ENCODE results near the gene ARFGEF2. TPM values are rescaled to one million over a fixed set of nuclear protein-coding genes. Genes with fewer than 3 reads are reported as not detected.

The ARFGEF2 gene
- total RNA-seq, 4 donors from 2014 or later = 33.6 to 45.2 (median 39.3) TPM

DNA sequence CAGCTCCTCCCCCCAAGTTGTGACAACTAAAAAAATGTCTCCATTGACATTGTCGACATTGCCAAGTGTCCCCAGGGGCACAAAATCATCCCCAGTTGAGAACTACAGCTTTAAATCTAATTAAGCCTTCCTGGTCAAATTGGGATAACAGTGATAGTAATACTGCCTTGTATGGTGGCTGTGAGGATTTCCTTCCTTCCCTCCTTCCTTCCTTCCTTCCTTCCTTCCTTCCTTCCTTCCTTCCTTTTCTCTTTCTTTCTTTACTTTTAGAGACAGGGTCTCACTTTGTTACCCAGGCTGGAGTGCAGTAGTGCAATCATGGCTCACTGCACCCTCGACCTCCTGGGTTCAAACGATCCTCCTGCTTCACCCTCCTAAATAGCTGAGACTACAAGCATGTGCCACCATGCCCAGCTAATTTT, 29.5 kb upstream of the ARFGEF2 start:
- Histone ChIP-seq H3K27me3 (no peaks in the 10 kb centered on the region), H3K27ac (replicated peaks in 1 of 4) (no peak overlapping the region), H3K9me3 (peaks cover 0 to 11% (median 3%) of the 10 kb centered on the region in 4 donors), H3K4me3 (no peak overlapping the region), H3K4me1 (peaks cover 0 to under 1% (median under 1%) of the 10 kb centered on the region in 4 donors), H3K36me3 (no peaks in the 10 kb centered on the region)
- intact Hi-C loops (cut with DNase I) = no loop called here
- WGBS = 80% methylated on average over 3 of the region's 3 CpGs
- TF ChIP-seq, protein P1, sequence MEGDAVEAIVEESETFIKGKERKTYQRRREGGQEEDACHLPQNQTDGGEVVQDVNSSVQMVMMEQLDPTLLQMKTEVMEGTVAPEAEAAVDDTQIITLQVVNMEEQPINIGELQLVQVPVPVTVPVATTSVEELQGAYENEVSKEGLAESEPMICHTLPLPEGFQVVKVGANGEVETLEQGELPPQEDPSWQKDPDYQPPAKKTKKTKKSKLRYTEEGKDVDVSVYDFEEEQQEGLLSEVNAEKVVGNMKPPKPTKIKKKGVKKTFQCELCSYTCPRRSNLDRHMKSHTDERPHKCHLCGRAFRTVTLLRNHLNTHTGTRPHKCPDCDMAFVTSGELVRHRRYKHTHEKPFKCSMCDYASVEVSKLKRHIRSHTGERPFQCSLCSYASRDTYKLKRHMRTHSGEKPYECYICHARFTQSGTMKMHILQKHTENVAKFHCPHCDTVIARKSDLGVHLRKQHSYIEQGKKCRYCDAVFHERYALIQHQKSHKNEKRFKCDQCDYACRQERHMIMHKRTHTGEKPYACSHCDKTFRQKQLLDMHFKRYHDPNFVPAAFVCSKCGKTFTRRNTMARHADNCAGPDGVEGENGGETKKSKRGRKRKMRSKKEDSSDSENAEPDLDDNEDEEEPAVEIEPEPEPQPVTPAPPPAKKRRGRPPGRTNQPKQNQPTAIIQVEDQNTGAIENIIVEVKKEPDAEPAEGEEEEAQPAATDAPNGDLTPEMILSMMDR (IDR thresholded peaks at IDR 0.05) = no peak
- no peak for DNase-seq (ENCODE audit: extremely low spot score)

DNA sequence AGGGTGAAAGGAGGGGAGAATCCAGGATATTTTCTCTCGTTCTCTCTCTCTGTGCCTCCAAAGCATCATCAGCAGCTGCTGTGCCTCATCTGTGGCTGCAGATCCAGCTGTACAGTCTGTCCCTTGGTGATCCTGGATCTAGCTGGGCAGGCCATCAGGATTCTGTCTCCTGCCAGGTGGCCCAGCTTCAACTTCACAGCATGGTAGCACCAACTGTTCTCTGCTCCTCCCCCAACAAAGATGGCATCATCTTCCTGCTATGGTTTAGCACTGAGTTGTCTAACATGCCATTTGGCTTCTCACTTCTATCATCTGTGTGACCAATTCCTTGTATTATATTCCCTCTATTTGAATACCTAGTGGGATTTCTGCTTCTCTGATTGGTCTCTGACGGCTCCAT, 28.6 kb upstream of the ARFGEF2 start:
- TF ChIP-seq POLR2A (IDR thresholded peaks at IDR 0.05; ENCODE audit: low read depth) = no peak
- TF ChIP-seq POLR2AphosphoS5 (IDR thresholded peaks at IDR 0.05) = no peak
- TF ChIP-seq, protein P1 (IDR thresholded peaks at IDR 0.05) = no peak
- intact Hi-C loops (cut with DNase I) = no loop called here
- Histone ChIP-seq H3K36me3 (no peaks in the 10 kb centered on the region), H3K27ac (replicated peaks in 1 of 4) (no peak overlapping the region), H3K9me3 (peaks cover 0 to 11% (median 3%) of the 10 kb centered on the region in 4 donors), H3K27me3 (no peaks in the 10 kb centered on the region), H3K4me1 (peaks cover 0 to 8% (median 8%) of the 10 kb centered on the region in 4 donors), H3K4me3 (no peak overlapping the region)
- DNase-seq (ENCODE audit: extremely low spot score) = no peak
- 70% methylated on average over 2 of the region's 2 CpGs for WGBS

DNA sequence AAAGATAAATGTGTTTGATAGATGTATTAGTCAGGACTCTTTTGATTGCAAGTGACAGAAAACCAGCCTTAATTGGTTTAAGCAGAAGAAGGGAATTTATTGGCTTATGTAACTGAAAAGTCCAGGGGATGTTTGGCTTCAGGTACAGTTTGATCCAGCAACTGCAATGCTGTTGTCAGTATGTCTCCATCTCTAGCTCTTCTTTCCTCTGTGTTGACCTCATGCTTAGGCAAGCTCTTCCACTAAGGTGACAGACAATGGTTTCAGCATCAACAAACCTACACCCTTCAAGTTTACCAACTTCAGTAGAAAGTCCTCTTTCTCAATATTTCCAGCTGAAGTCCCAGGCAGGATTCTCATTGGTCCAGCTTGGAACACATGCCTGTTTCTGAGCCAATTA, 28.1 kb upstream of the ARFGEF2 start:
- Histone ChIP-seq H3K4me3 (no peak overlapping the region), H3K27me3 (no peaks in the 10 kb centered on the region), H3K36me3 (no peaks in the 10 kb centered on the region), H3K4me1 (peaks cover 0 to 8% (median 8%) of the 10 kb centered on the region in 4 donors), H3K27ac (replicated peaks in 1 of 4) (no peak overlapping the region), H3K9me3 (peaks cover 0 to 11% (median 3%) of the 10 kb centered on the region in 4 donors)
- TF ChIP-seq POLR2AphosphoS5 (IDR thresholded peaks at IDR 0.05) (no peak), EP300 (IDR thresholded peaks at IDR 0.05) (no peak), POLR2A (IDR thresholded peaks at IDR 0.05; ENCODE audit: low read depth) (no peak)
- TF ChIP-seq, protein P1 (IDR thresholded peaks at IDR 0.05) = no peak
- intact Hi-C loops (cut with DNase I) = no loop called here
- no peak for DNase-seq (ENCODE audit: extremely low spot score)

DNA sequence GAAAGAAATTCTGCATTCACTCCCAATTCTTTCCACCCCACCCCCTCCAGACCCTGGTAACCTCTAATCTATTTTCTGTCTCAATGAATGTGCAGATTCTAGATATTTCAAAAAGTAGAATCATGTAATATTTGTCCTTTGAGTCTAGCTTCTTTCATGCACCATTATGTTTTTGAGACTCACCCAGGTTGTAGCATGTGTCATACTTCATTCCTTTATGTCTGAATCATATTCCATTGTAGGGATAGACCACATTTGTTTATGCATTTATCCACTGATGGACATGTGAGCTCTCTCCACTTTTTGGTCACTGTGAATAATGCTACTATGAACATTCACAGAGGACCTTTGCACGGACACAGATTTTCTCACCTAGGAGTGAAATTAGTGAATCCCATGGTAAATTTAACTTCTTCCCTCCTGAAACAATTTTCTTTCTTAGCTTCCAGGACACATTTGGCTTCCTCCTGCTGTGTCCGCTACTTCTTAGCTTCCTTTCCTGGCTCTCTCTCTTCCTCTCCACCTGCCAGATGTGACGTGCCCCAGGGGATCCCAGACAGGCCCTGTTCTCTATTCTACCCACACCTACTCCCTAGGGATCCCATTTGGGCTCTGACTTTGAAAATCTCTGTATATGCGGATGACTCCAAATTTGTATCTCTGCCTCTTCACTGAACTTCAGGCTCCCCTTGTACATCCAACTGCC, 24.1 kb upstream of the ARFGEF2 start:
- 55% methylated on average over 4 of the region's 4 CpGs for WGBS
- Histone ChIP-seq H3K4me1 (peaks cover 0 to 8% (median 8%) of the 10 kb centered on the region in 4 donors), H3K4me3 (no peak overlapping the region), H3K27me3 (no peaks in the 10 kb centered on the region), H3K36me3 (no peaks in the 10 kb centered on the region), H3K9me3 (peaks cover 0 to 11% (median 3%) of the 10 kb centered on the region in 4 donors), H3K27ac (replicated peaks in 1 of 4) (peak overlapping the region in 1 of 4 donors; percentile 33)
- DNase-seq (ENCODE audit: extremely low spot score) = no peak
- intact Hi-C loops (cut with DNase I) = no loop called here
- TF ChIP-seq POLR2AphosphoS5 (IDR thresholded peaks at IDR 0.05) = peak in 1 of 2 donors; percentile 33
- no peak for TF ChIP-seq POLR2A (IDR thresholded peaks at IDR 0.05; ENCODE audit: low read depth)

DNA sequence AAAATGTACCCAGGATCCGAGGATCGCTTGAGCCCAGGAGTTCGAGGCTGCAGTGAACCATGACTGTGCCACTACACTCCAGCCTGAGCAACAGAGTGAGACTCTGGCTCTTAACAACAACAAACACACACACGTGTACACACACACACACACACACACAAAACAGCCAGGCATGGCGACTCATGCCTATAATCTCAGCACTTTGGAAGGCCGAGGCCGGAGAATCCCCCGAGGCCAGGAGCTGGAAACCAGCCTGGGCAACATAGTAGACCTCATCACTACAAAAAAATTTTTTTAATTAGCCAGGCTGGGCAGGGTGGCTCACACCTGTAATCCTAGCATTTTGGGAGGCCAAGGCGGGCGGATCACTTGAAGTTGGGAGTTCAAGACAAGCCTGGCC, 23.3 kb upstream of the ARFGEF2 start:
- 87% methylated on average over 10 of the region's 10 CpGs for WGBS
- H3K4me3 ChIP-seq = no peak overlapping the region
- peaks cover 0 to 11% (median 3%) of the 10 kb centered on the region in 4 donors for H3K9me3 ChIP-seq
- intact Hi-C loops (cut with DNase I) = no loop called here
- peaks cover 0 to 8% (median 8%) of the 10 kb centered on the region in 4 donors for H3K4me1 ChIP-seq
- no peak overlapping the region for H3K27ac ChIP-seq (replicated peaks in 1 of 4)
- H3K27me3 ChIP-seq = peaks cover 0 to 1% (median 0%) of the 10 kb centered on the region in 4 donors
- TF ChIP-seq POLR2AphosphoS5 (IDR thresholded peaks at IDR 0.05) (no peak), EP300 (IDR thresholded peaks at IDR 0.05) (no peak), POLR2A (IDR thresholded peaks at IDR 0.05; ENCODE audit: low read depth) (no peak)
- TF ChIP-seq, protein P1 (IDR thresholded peaks at IDR 0.05) = no peak
- no peak for DNase-seq (ENCODE audit: extremely low spot score)
- no peaks in the 10 kb centered on the region for H3K36me3 ChIP-seq

All from esophagus muscularis mucosa (tissue), 4 donors.